Measurements from ENCODE around the gene C1orf56. TPM values are rescaled to one million over a fixed set of nuclear protein-coding genes. Genes with fewer than 3 reads are reported as not detected.
"Not testable (repeated sequence)": the region's sequence is repeated elsewhere in the genome, so short reads cannot be mapped to it uniquely, and the experiment has no call there.

The C1orf56 gene

DNA sequence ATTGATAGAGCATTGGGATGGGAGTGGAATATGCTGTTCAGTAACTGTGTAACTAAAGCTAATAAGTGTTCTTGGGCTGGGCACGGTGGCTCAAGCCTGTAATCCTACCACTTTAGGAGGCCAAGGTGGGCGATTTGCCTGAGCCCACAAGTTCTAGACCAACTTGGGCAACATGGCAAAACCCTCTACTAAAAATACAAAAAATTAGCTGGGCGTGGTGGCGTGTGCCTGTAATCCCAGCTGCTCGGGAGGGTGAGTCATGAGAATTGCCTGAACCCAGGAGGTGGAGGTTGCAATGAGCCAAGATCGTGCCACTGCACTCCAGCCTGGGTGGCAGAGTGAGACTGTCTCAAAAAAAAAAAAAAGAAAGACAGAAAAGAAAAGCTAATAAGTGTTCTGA is 49.9 kb downstream of the C1orf56 start:
- not testable (repeated sequence) for DNase-seq; H3K79me1 ChIP-seq (ENCODE audit: low read length); H3K4me1 ChIP-seq (ENCODE audit: control insufficient read depth, low read depth, low read length); H2BK120ac ChIP-seq (ENCODE audit: low read depth, low read length); H3K79me2 ChIP-seq (ENCODE audit: control insufficient read depth, insufficient read depth, low read length); H4K5ac ChIP-seq (ENCODE audit: low read length); H3K56ac ChIP-seq (ENCODE audit: low read length); H4K8ac ChIP-seq (ENCODE audit: low read depth, low read length); H2BK5ac ChIP-seq (ENCODE audit: low read length); H2BK15ac ChIP-seq (replicated peaks; ENCODE audit: low read depth); H3K27me3 ChIP-seq (ENCODE audit: insufficient read depth, low read length, poor library complexity); H3K4me3 ChIP-seq (ENCODE audit: low read length); H3K4me2 ChIP-seq (ENCODE audit: low read length); H3K18ac ChIP-seq (ENCODE audit: low read length); H3K36me3 ChIP-seq (ENCODE audit: control insufficient read depth, insufficient read depth, low read length); H3K23ac ChIP-seq (ENCODE audit: low read length); H3K9ac ChIP-seq (ENCODE audit: low read length); H3K27ac ChIP-seq (ENCODE audit: low read depth, low read length); H2AK5ac ChIP-seq (ENCODE audit: low read length); H3K4ac ChIP-seq (ENCODE audit: low read depth, low read length)
- no CpG with 5 or more reads among the region's 6 CpGs for WGBS (ENCODE audit: extremely low coverage, insufficient coverage, low lambda C conversion rate)

DNA sequence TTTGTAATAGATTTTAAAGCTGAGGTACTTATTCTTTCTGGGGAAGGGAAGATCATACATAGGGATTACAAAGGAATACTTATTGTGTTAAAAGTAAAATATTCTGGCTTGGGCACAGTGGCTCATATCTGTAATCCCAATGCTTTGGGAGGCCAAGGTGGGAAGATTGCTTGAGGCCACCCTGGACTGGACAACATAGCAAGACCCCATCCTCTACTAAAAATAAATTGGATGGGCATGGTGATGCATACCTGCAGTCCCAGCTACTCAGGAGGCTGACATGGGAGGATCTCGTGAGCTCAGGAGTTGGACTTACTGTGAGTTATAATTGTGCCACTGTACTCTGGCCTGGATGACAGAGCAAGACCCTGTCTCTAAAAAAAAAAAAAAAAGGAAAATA is 50.6 kb downstream of the C1orf56 start:
- H3K23ac ChIP-seq (ENCODE audit: low read length) = no peak overlapping the region
- no peaks in the 10 kb centered on the region for H3K4me1 ChIP-seq (ENCODE audit: control insufficient read depth, low read depth, low read length)
- H3K79me2 ChIP-seq (ENCODE audit: control insufficient read depth, insufficient read depth, low read length) = no peaks in the 10 kb centered on the region
- no CpG with 5 or more reads among the region's 1 CpG for WGBS (ENCODE audit: extremely low coverage, insufficient coverage, low lambda C conversion rate)
- no peak overlapping the region for H2BK120ac ChIP-seq (ENCODE audit: low read depth, low read length)
- H3K4me3 ChIP-seq (ENCODE audit: low read length) = no peak overlapping the region
- H2BK5ac ChIP-seq (ENCODE audit: low read length) = no peak overlapping the region
- no peak overlapping the region for H3K56ac ChIP-seq (ENCODE audit: low read length)
- no peaks in the 10 kb centered on the region for H3K36me3 ChIP-seq (ENCODE audit: control insufficient read depth, insufficient read depth, low read length)
- H3K4ac ChIP-seq (ENCODE audit: low read depth, low read length) = no peak overlapping the region
- no peak for DNase-seq
- no peak overlapping the region for H2AK5ac ChIP-seq (ENCODE audit: low read length)
- no peaks in the 10 kb centered on the region for H3K27me3 ChIP-seq (ENCODE audit: insufficient read depth, low read length, poor library complexity)
- H4K8ac ChIP-seq (ENCODE audit: low read depth, low read length) = no peak overlapping the region
- H4K5ac ChIP-seq (ENCODE audit: low read length) = no peak overlapping the region
- H3K79me1 ChIP-seq (ENCODE audit: low read length) = no peaks in the 10 kb centered on the region
- H3K27ac ChIP-seq (ENCODE audit: low read depth, low read length) = no peak overlapping the region
- no peak overlapping the region for H3K18ac ChIP-seq (ENCODE audit: low read length)
- H3K9ac ChIP-seq (ENCODE audit: low read length) = no peak overlapping the region
- H3K4me2 ChIP-seq (ENCODE audit: low read length) = no peak overlapping the region
- no peak overlapping the region for H2BK15ac ChIP-seq (replicated peaks; ENCODE audit: low read depth)

Small RNA genes lying within 50 kb of the gene (small RNA-seq; reads per million reads assigned to genes)
- gene RNU6-884P (ENCODE audit: insufficient read depth) = not detected
